SK-N-MC (cell line): ENCODE data around the gene RIT2.

Experiments
- EZH2 ChIP-seq: fragments of 200-600 bp; sonication (generic); IDR thresholded peaks from one replicate; pipeline ENCODE4 v1.6.1; 2017; ENCODE audit warnings: antibody characterized with exemption
- FOXP2 ChIP-seq: optimal IDR thresholded peaks from 2 replicates; pipeline ENCODE3; 2011; ENCODE audit warnings: mild to moderate bottlenecking, moderate library complexity; ENCODE audit not compliant: insufficient read depth; ENCODE audit errors: extremely low read length, control extremely low read depth
- POLR2AphosphoS5 ChIP-seq: IDR thresholded peaks from 2 replicates; pipeline ENCODE4 v1.6.1; 2012; ENCODE audit warnings: mild to moderate bottlenecking, low read depth, low read length, borderline replicate concordance

DNA sequence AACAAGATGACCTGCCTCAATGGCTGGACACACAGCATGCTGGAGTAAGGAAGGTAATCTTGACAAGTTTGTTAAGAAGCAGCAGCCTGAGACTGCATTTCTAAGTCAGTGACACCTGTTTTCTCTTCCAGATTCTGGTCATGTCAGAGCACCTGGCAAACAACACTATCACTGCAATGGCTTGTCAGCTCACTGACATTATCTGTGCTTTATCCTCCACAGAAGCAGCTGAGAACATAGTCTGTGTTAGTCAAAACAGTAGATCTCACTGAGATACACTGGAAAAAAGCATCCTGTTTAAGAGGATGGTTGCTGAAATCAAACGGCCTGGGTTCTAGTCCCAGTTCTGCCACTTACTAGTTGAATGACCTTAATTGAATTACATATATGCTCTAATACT lies 355.2 kb downstream of the RIT2 start:
- TF ChIP-seq EZH2 (no peak), POLR2AphosphoS5 (no peak), FOXP2 (no peak)
